ENCODE measurements around the gene CSPG4.

- TF ChIP-seq CTCF (conservative IDR thresholded peaks at IDR 0.05 in 1 of 2, IDR thresholded peaks at IDR 0.05 in 1 of 2; ENCODE audit: extremely low read depth in 1 of 2, insufficient read depth in 1 of 2, low read depth in 1 of 2, low read length in 2 of 2) = no peak
- TF ChIP-seq EZH2 (IDR thresholded peaks at IDR 0.05; ENCODE audit: borderline replicate concordance, low read length) = no peak
Measured at GRCh38 chr15:75750261-75751050, 37.8 kb upstream of the CSPG4 start.

Measured in mammary epithelial cell (primary cell).